ENCODE measurements around the gene ZMYND8. TPM values are rescaled to one million over a fixed set of nuclear protein-coding genes. Genes with fewer than 3 reads are reported as not detected.
A peak's percentile ranks its signal among the peaks of the same experiment; 100 is the strongest.

Gene ZMYND8
- total RNA-seq, 1 experiment from 2014 or later = 11.6 TPM

DNA sequence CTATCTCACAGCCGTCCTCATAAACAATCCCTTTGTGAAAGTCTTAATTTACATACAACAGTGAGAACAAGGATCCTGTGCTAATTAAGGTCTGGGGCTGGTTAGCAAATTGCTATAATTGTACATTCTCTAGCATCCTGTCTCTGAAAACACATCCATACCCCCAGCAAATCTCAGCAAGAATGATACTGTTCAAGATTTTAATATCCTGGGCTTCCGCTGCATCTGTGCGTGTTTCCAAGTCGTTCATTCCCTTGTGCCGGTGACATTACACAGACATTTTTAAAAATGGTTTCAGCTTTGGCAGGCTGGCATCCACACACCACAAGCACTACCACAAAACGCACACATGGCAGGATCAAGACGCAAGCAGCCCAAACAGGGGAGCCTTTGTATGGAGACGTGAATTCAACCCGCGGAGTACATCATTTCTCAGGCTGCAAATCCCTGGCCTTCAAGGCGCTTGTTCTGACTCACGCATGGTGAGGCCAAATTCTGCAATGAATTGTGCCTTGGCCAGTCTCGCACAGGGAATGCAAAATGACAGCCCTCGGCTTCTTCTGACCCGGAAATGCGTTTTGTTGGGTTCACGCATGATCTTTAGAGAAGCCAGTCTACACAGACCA, 20.3 kb downstream of the ZMYND8 start:
- TF ChIP-seq, protein P1, sequence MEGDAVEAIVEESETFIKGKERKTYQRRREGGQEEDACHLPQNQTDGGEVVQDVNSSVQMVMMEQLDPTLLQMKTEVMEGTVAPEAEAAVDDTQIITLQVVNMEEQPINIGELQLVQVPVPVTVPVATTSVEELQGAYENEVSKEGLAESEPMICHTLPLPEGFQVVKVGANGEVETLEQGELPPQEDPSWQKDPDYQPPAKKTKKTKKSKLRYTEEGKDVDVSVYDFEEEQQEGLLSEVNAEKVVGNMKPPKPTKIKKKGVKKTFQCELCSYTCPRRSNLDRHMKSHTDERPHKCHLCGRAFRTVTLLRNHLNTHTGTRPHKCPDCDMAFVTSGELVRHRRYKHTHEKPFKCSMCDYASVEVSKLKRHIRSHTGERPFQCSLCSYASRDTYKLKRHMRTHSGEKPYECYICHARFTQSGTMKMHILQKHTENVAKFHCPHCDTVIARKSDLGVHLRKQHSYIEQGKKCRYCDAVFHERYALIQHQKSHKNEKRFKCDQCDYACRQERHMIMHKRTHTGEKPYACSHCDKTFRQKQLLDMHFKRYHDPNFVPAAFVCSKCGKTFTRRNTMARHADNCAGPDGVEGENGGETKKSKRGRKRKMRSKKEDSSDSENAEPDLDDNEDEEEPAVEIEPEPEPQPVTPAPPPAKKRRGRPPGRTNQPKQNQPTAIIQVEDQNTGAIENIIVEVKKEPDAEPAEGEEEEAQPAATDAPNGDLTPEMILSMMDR (conservative IDR thresholded peaks at IDR 0.05; ENCODE audit: low read depth, low read length) = no peak
- TF ChIP-seq EZH2 (IDR thresholded peaks at IDR 0.05; ENCODE audit: low read length, unreplicated experiment) = no peak
- TF ChIP-seq EZH2phosphoT487 (IDR thresholded peaks at IDR 0.05; ENCODE audit: borderline replicate concordance, low read length) = no peak
- no peaks in the 10 kb centered on the region for H3K36me3 ChIP-seq (ENCODE audit: low read depth, low read length)
- no peak overlapping the region for H3K4me3 ChIP-seq (ENCODE audit: low read length)
- H4K20me1 ChIP-seq (ENCODE audit: low read length) = no peaks in the 10 kb centered on the region
- H3K9me2 ChIP-seq (replicated peaks; ENCODE audit: low read length) = no peaks in the 10 kb centered on the region
- no peak overlapping the region for H3K9ac ChIP-seq (ENCODE audit: low read length)
- no peak overlapping the region for H2AFZ ChIP-seq (ENCODE audit: low read length)
- H3K4me1 ChIP-seq (ENCODE audit: insufficient read depth, low read length) = peaks cover 37% of the 10 kb centered on the region
- BruUV-seq (replicated peaks) = no TSS peak
- no peak overlapping the region for H3K27ac ChIP-seq (ENCODE audit: low read length)
- ATAC-seq = no peak
- ChIA-PET POLR2A (ENCODE audit: unreplicated experiment) (no interaction called here), CTCF (no interaction called here)
- intact Hi-C loops (cut with micrococcal nuclease) = no loop called here
- DNase-seq = no peak
- peaks cover 58% of the 10 kb centered on the region for H3K79me2 ChIP-seq (ENCODE audit: low read length)
- H3K4me2 ChIP-seq (ENCODE audit: low read length) = no peak overlapping the region
- H3K9me3 ChIP-seq (ENCODE audit: low read length) = no peaks in the 10 kb centered on the region
- H3K27me3 ChIP-seq (ENCODE audit: low read length) = no peaks in the 10 kb centered on the region
- no peaks in the 10 kb centered on the region for H3F3A ChIP-seq (ENCODE audit: low read length, unreplicated experiment)

DNA sequence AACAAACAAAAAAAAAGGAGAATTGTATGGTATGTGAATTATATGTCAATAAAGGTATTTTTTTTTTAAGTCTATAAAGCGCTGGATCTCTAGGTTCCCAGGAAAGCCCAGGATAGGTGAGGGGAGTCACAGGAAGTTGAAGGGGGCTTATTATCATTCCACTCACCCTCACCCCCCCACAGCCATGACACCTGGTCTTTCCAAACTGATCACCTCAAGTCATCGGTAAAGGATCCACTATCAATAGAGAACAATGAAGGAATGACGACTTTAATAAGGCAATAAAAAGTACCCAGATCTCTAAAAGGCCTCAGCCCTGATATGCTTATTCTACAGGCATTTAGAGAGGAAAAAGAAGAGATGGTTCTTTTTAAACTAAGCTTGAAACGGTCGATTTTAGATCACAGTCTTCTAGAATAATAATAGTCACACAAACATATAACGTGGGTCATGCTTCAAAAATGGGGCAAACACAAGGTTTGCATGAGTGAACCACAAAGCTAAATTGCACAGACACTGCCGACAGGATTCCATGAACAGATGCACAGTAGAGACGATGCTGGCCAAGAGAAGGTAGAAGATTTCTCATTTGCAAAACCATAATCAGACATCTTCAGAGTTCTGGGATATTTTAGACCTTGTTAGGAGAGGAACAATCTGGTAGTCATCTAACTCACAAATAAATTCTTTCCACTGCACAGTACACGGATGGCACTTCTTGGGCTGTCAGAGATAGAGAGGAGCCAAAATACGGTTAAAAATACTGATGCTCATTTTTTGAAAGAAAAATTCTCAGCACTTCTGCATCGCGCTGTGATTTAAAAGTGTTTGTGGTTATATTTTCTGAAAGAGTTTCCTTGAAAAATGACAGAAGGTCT, 21.0 kb downstream of the ZMYND8 start:
- no peaks in the 10 kb centered on the region for H4K20me1 ChIP-seq (ENCODE audit: low read length)
- CTCF ChIA-PET = no interaction called here
- intact Hi-C loops (cut with micrococcal nuclease) = loop anchor here (2.0 kb wide), 1 partner anchor 31 kb away; no protein-coding TSS in a partner anchor
- DNase-seq (no peak), ATAC-seq (no peak)
- H3K27ac ChIP-seq (ENCODE audit: low read length) = peak overlapping the region; percentile 71
- BruUV-seq (replicated peaks) = no TSS peak
- H3K27me3 ChIP-seq (ENCODE audit: low read length) = no peaks in the 10 kb centered on the region
- no peak overlapping the region for H2AFZ ChIP-seq (ENCODE audit: low read length)
- H3K9me2 ChIP-seq (replicated peaks; ENCODE audit: low read length) = no peaks in the 10 kb centered on the region
- no peaks in the 10 kb centered on the region for H3K36me3 ChIP-seq (ENCODE audit: low read depth, low read length)
- H3K9me3 ChIP-seq (ENCODE audit: low read length) = no peaks in the 10 kb centered on the region
- peaks cover 65% of the 10 kb centered on the region for H3K79me2 ChIP-seq (ENCODE audit: low read length)
- H3K4me1 ChIP-seq (ENCODE audit: insufficient read depth, low read length) = peaks cover 44% of the 10 kb centered on the region
- 0 out of 2 replicates have a peak overlapping the region, but pooled peaks have one; percentile 23 for H3K4me2 ChIP-seq (ENCODE audit: low read length)
- H3F3A ChIP-seq (ENCODE audit: low read length, unreplicated experiment) = no peaks in the 10 kb centered on the region
- TF ChIP-seq EZH2 (IDR thresholded peaks at IDR 0.05; ENCODE audit: low read length, unreplicated experiment) (no peak), EZH2phosphoT487 (IDR thresholded peaks at IDR 0.05; ENCODE audit: borderline replicate concordance, low read length) (no peak)
- TF ChIP-seq, protein P1 (conservative IDR thresholded peaks at IDR 0.05; ENCODE audit: low read depth, low read length) = no peak
- no peak overlapping the region for H3K4me3 ChIP-seq (ENCODE audit: low read length)
- POLR2A ChIA-PET (ENCODE audit: unreplicated experiment) = no interaction called here
- H3K9ac ChIP-seq (ENCODE audit: low read length) = no peak overlapping the region
